GM12801 (cell line): ENCODE measurements around the gene USP6NL.

Experiments used
- CTCF ChIP-seq: IDR thresholded peaks from one replicate; pipeline ENCODE4 v1.5.1; 2011; ENCODE audit warnings: control low read depth; ENCODE audit not compliant: insufficient read length; ENCODE audit errors: extremely low read depth

Gene USP6NL

GRCh38 chr10:11512596-11512995, 98.9 kb downstream of the USP6NL start:
- TF ChIP-seq CTCF: no peak

GRCh38 chr10:11511321-11511720, 100.1 kb downstream of the USP6NL start:
- TF ChIP-seq CTCF: no peak

GRCh38 chr10:11510736-11511135, 100.7 kb downstream of the USP6NL start:
- TF ChIP-seq CTCF: no peak

GRCh38 chr10:11510281-11510680, 101.2 kb downstream of the USP6NL start:
- TF ChIP-seq CTCF: no peak

- TF ChIP-seq CTCF: no peak
Observed at GRCh38 chr10:11509036-11509435, 102.4 kb downstream of the USP6NL start.

- TF ChIP-seq CTCF: no peak
Observed at GRCh38 chr10:11506247-11506789, 105.1 kb downstream of the USP6NL start.

- no peak for TF ChIP-seq CTCF
Observed at GRCh38 chr10:11505639-11506038, 105.8 kb downstream of the USP6NL start.

GRCh38 chr10:11504566-11505285, 106.7 kb downstream of the USP6NL start:
- TF ChIP-seq CTCF: no peak
